K562 (cell line): ENCODE results near the gene GPRIN3. TPM values are rescaled to one million over a fixed set of nuclear protein-coding genes. Genes with fewer than 3 reads are reported as not detected.

Source experiments
- ATAC-seq: fragments of 200-7000 bp; cut with Tn5 transposase; 3 replicates; pipeline ENCODE4 v1.9.1; 2020; ENCODE audit warnings: moderate library complexity
- BruUV-seq: library from RNA; stranded (reverse); fragments of 400-500 nt; replicated peaks from 2 replicates; lab custom pipeline; 2021; lab: Mats Ljungman, UMichigan
- CTCF ChIA-PET: fragments of 300-600 bp; formaldehyde crosslinking; extraction: SDS; loops from one replicate; lab custom pipeline; 2021; ENCODE audit warnings: low intra/inter-chr PET ratio; lab: Yijun Ruan, JAX
- POLR2A ChIA-PET: fragments of 300-600, 350-650 bp; sonication (Branson Sonifier 250); formaldehyde crosslinking; extraction: SDS; loops from one replicate; lab custom pipeline; 2021; ENCODE audit warnings: antibody characterized with exemption, inconsistent platforms; lab: Yijun Ruan, JAX
- DNase-seq, 4 experiments: peaks; one replicate each; pipeline versions ENCODE4 v3.0.0 to v3.0.0-alpha.2; 2011 to 2018; ENCODE audit warnings: low spot score in 3 of 4, mixed read lengths in 3 of 4; ENCODE audit errors: extremely low read depth in 1 of 4
- FAIRE-seq: peaks from 2 replicates; lab custom pipeline; 2011; peaks lifted over from hg19 to GRCh38; lab: Jason Lieb, UNC
- H2AFZ ChIP-seq: 2 replicates; pipeline ENCODE4 v1.6.0; 2011; ENCODE audit warnings: low read depth, low read length, control low read depth, inconsistent platforms
- H3K27ac ChIP-seq: fragments of 200-600 bp; 3 replicates; pipeline ENCODE4 v1.8.0; 2011; ENCODE audit warnings: low read depth, mild to moderate bottlenecking, control low read depth, inconsistent platforms, low read length, moderate library complexity, mixed read lengths; ENCODE audit errors: extremely low read depth
- H3K27me3 ChIP-seq, 2 experiments: fragments of 300-600 bp in 1 of 2; 2 replicates in 1 of 2; 3 replicates in 1 of 2; pipeline versions ENCODE4 v1.6.0 to v1.8.0; 2011; ENCODE audit warnings: inconsistent platforms in 2 of 2, low read length in 2 of 2, mild to moderate bottlenecking in 1 of 2, mixed read lengths in 1 of 2, moderate library complexity in 1 of 2; ENCODE audit not compliant: control insufficient read depth in 2 of 2, insufficient read depth in 2 of 2
- H3K36me3 ChIP-seq: fragments of 300-600 bp; 3 replicates; pipeline ENCODE4 v1.8.0; 2011; ENCODE audit warnings: mild to moderate bottlenecking, low read length, inconsistent platforms; ENCODE audit not compliant: control insufficient read depth, insufficient read depth
- H3K4me1 ChIP-seq, 2 experiments: fragments of 200-600 bp in 1 of 2; replicated peaks in 1 of 2; 2 replicates in 1 of 2; 3 replicates in 1 of 2; pipeline versions ENCODE4 v1.5.1 to v1.8.0; 2011; ENCODE audit warnings: inconsistent platforms in 2 of 2, low read length in 2 of 2, mild to moderate bottlenecking in 1 of 2, mixed read lengths in 1 of 2, moderate library complexity in 1 of 2; ENCODE audit not compliant: control insufficient read depth in 2 of 2, insufficient read depth in 2 of 2
- H3K4me2 ChIP-seq: 2 replicates; pipeline ENCODE4 v1.6.1; 2011; ENCODE audit warnings: low read length, control low read depth, inconsistent platforms, mixed read lengths; ENCODE audit not compliant: insufficient read depth
- H3K4me3 ChIP-seq: fragments of 200-600 bp; sonication (generic), shearing (Covaris generic); 2 replicates; pipeline ENCODE4 v1.5.1; 2016; ENCODE audit warnings: control low read depth, inconsistent platforms
- H3K79me2 ChIP-seq: fragments of 200-600 bp; 3 replicates; pipeline ENCODE4 v1.8.0; 2011; ENCODE audit warnings: low read length, inconsistent platforms; ENCODE audit not compliant: control insufficient read depth, insufficient read depth
- H3K9ac ChIP-seq, 2 experiments: 2 replicates each; pipeline versions ENCODE4 v1.6.0 to v1.6.1; 2011; ENCODE audit warnings: low read depth in 2 of 2, low read length in 2 of 2, control low read depth in 1 of 2, inconsistent platforms in 1 of 2, mild to moderate bottlenecking in 1 of 2, mixed read lengths in 1 of 2; ENCODE audit not compliant: insufficient read depth in 1 of 2
- H3K9me1 ChIP-seq: one replicate; pipeline ENCODE4 v1.6.0; 2011; ENCODE audit warnings: inconsistent platforms, mild to moderate bottlenecking, low read length, moderate library complexity; ENCODE audit not compliant: control insufficient read depth, insufficient read depth
- H3K9me3 ChIP-seq: replicated peaks from 2 replicates; pipeline ENCODE4 v1.5.1; 2011; ENCODE audit warnings: low read depth, low read length, inconsistent platforms; ENCODE audit not compliant: control insufficient read depth, insufficient read depth
- H4K20me1 ChIP-seq: replicated peaks from 2 replicates; pipeline ENCODE4 v1.6.1; 2011; ENCODE audit warnings: low read length, inconsistent platforms, mixed read lengths; ENCODE audit not compliant: control insufficient read depth, insufficient read depth
- ARID1B ChIP-seq: fragments of 450-650 bp; IDR thresholded peaks from 2 replicates; pipeline ENCODE4 v1.6.1; 2016; ENCODE audit warnings: antibody characterized with exemption, mild to moderate bottlenecking, inconsistent platforms
- GABPA ChIP-seq: fragments of 200-800 bp; sonication (Bioruptor generic); conservative IDR thresholded peaks from 2 replicates; pipeline ENCODE4 v1.6.1; 2016; ENCODE audit warnings: low read depth, missing genetic modification characterization, missing compliant biosample characterization
- L3MBTL2 ChIP-seq: fragments of 450-650 bp; IDR thresholded peaks from 2 replicates; pipeline ENCODE4 v1.6.1; 2016; ENCODE audit warnings: mild to moderate bottlenecking, moderate library complexity
- NR2C2 ChIP-seq, 2 experiments: fragments of 200-800 bp in 1 of 2; sonication (Bioruptor generic) in 1 of 2; sonication (generic) in 1 of 2; formaldehyde crosslinking in 1 of 2; IDR thresholded peaks; 2 replicates each; pipeline versions ENCODE4 v1.6.1 to v1.8.0; 2016 to 2022; ENCODE audit warnings: mild to moderate bottlenecking in 1 of 2, missing compliant biosample characterization in 1 of 2, missing genetic modification characterization in 1 of 2, missing genetic modification reagents in 1 of 2
- STAT5B ChIP-seq: fragments of 250-450 bp; sonication (Bioruptor Pico); IDR thresholded peaks from 2 replicates; pipeline ENCODE4 v1.8.0; 2021; ENCODE audit warnings: mild to moderate bottlenecking, inconsistent platforms
- ZNF217 ChIP-seq: sonication (generic); formaldehyde crosslinking; IDR thresholded peaks from 2 replicates; pipeline ENCODE4 v1.8.0; 2022; ENCODE audit warnings: mild to moderate bottlenecking, missing genetic modification reagents
- ZNF311 ChIP-seq: fragments of 250-450 bp; sonication (Bioruptor Pico); IDR thresholded peaks from 2 replicates; pipeline ENCODE4 v1.4.0; 2020; ENCODE audit warnings: mild to moderate bottlenecking, moderate library complexity
- WGBS: fragments of 100-300 bp; shearing (Covaris generic); methylation state at CpG from one replicate; pipeline ENCODE4 v1.1.6; 2016; ENCODE audit warnings: low coverage, mixed read lengths; ENCODE audit not compliant: insufficient coverage; ENCODE audit errors: missing lambda C conversion rate; 5-methylcytosine and 5-hydroxymethylcytosine counted together
- in situ Hi-C: fragments of 300-500 bp; cut with MboI; formaldehyde crosslinking; loops from 4 replicates; pipeline ENCODE4 v1.15.0; 2018; ENCODE audit warnings: inconsistent platforms, mixed read lengths
- intact Hi-C: fragments of 100-400 bp; cut with micrococcal nuclease; formaldehyde crosslinking; loops from 2 replicates; pipeline ENCODE4 v1.14.2; 2022
- polyA plus RNA-seq, 8 experiments: library from polyadenylated mRNA; depleted of rRNA in 4 of 8; stranded (reverse) in 5 of 8; unstranded in 3 of 8; fragments of >200 nt; fragmentation: Nextera tagmentation in 2 of 8; fragmentation: Illumina TruSeq in 1 of 8; extraction: Ambion mirVana in 2 of 8; extraction: Trizol in 1 of 8; gene quantifications; 2 replicates each; pipeline versions ENCODE4 v1.2.1 to v1.2.3, GENCODE V29; 2011 to 2014; ENCODE audit warnings: inconsistent platforms in 1 of 8, missing spikeins in 1 of 8
- total RNA-seq, 7 experiments: library from RNA; depleted of rRNA in 6 of 7; stranded (reverse); fragments of >200 nt in 6 of 7; fragmentation: Illumina TruSeq in 2 of 7; extraction: Trizol in 2 of 7; gene quantifications; 2 replicates each; pipeline versions ENCODE4 v1.2.1 to v1.2.3, GENCODE V29; 2011 to 2021; ENCODE audit warnings: low replicate concordance in 1 of 7
- TF ChIP-seq, protein P1 (sequence below): fragments of 150-350 bp; conservative IDR thresholded peaks from 2 replicates; pipeline ENCODE4 v1.6.1; 2014; ENCODE audit warnings: low read length
- TF ChIP-seq, protein P2 (sequence below): fragments of 450-650 bp; IDR thresholded peaks from 2 replicates; pipeline ENCODE4 v1.6.1; 2014; ENCODE audit warnings: low read depth, mild to moderate bottlenecking, moderate library complexity, borderline replicate concordance
- TF ChIP-seq, protein P3 (sequence below): fragments of 450-650 bp; formaldehyde crosslinking; conservative IDR thresholded peaks from 2 replicates; pipeline ENCODE4 v1.4.0; 2022; ENCODE audit warnings: mild to moderate bottlenecking, missing genetic modification characterization

The GPRIN3 gene
- total and polyA plus RNA-seq, 9 of the 15 experiments (the other 6 are each of a cell fraction or from before 2014, with no cell fraction given) = 0.02 TPM; not detected in 8

DNA sequence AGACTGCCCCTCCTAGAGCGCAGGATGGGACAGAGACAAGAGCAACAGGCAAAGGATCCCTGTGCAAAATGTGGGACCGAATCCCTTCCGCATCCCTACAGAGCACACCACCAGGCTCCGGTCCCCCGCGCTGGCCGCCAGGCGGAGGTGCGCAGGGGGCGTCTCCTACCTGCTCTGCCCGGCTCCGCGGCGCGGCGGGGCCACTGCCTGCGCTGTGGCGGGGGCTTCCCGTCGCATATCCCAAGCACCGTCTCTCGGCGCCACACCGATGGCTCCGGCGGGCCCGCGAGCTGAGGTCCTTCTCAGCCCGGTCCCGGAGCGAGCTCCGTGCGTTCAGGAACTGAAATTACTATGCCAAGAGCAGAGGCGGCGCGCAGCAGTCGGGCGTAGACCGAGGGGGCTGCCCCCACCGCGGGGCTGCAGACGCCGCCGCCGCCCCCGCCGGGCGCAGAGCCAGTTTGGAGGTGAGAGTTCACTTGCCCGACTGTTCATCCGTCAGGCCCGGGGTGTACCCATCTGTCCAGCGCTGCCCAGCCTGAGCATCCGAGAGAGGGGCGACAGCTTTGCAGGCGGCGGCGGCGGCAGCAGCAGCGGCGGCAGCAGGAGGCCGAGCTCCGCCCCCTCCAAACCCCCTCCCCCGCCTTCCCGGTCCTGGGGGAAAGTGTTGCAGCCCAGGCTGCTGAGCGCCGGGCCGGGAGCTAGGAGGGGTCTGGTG is at the start of gene GPRIN3 (continued):
- TF ChIP-seq, protein P1, sequence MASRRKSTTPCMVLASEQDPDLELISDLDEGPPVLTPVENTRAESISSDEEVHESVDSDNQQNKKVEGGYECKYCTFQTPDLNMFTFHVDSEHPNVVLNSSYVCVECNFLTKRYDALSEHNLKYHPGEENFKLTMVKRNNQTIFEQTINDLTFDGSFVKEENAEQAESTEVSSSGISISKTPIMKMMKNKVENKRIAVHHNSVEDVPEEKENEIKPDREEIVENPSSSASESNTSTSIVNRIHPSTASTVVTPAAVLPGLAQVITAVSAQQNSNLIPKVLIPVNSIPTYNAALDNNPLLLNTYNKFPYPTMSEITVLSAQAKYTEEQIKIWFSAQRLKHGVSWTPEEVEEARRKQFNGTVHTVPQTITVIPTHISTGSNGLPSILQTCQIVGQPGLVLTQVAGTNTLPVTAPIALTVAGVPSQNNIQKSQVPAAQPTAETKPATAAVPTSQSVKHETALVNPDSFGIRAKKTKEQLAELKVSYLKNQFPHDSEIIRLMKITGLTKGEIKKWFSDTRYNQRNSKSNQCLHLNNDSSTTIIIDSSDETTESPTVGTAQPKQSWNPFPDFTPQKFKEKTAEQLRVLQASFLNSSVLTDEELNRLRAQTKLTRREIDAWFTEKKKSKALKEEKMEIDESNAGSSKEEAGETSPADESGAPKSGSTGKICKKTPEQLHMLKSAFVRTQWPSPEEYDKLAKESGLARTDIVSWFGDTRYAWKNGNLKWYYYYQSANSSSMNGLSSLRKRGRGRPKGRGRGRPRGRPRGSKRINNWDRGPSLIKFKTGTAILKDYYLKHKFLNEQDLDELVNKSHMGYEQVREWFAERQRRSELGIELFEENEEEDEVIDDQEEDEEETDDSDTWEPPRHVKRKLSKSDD = no peak
- TF ChIP-seq ZNF217 (CRISPR knock-in tag) = no peak
- TF ChIP-seq GABPA (tag) = no peak
- TF ChIP-seq, protein P2, sequence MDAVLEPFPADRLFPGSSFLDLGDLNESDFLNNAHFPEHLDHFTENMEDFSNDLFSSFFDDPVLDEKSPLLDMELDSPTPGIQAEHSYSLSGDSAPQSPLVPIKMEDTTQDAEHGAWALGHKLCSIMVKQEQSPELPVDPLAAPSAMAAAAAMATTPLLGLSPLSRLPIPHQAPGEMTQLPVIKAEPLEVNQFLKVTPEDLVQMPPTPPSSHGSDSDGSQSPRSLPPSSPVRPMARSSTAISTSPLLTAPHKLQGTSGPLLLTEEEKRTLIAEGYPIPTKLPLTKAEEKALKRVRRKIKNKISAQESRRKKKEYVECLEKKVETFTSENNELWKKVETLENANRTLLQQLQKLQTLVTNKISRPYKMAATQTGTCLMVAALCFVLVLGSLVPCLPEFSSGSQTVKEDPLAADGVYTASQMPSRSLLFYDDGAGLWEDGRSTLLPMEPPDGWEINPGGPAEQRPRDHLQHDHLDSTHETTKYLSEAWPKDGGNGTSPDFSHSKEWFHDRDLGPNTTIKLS = no peak
- TF ChIP-seq, all 486 proteins: peak for 0

DNA sequence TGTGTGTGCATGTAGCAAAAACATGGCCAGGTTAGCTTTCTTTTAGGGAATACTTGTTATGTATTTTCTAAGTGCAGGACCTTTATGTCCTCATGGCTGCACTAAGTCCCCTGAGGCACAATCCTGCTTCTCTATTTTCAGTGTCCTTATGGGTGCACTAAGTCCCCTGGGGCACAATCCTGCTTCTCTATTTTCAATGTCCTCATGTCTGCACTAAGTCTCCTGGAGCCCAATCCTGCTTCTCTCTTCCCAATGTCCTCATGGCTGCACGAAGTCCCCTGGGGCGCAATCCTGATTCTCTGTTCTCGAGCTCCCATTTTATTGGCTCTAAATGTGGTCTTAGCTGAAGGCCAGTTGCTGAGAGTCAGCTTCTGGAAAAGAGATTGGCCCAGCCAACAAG is 49.7 kb upstream of the GPRIN3 start:
- in situ Hi-C loops (no loop called here), intact Hi-C loops (no loop called here)
- CTCF ChIA-PET = no interaction called here
- Histone ChIP-seq H3K4me1 (no peaks in the 10 kb centered on the region), H3K9ac (no peak overlapping the region), H3K27me3 (no peaks in the 10 kb centered on the region), H3K4me3 (no peak overlapping the region), H2AFZ (no peak overlapping the region), H3K9me3 (no peaks in the 10 kb centered on the region), H3K9me1 (no peaks in the 10 kb centered on the region), H3K36me3 (no peaks in the 10 kb centered on the region), H3K79me2 (no peaks in the 10 kb centered on the region), H3K27ac (no peak overlapping the region), H4K20me1 (no peaks in the 10 kb centered on the region), H3K4me2 (no peak overlapping the region)
- 0% methylated on average over 3 of the region's 3 CpGs for WGBS
- ATAC-seq = no peak
- DNase-seq = no peak
- FAIRE-seq = no peak
- BruUV-seq = no TSS peak
- TF ChIP-seq STAT5B (CRISPR knock-in tag) = no peak
- no peak for TF ChIP-seq L3MBTL2
- TF ChIP-seq, protein P3, sequence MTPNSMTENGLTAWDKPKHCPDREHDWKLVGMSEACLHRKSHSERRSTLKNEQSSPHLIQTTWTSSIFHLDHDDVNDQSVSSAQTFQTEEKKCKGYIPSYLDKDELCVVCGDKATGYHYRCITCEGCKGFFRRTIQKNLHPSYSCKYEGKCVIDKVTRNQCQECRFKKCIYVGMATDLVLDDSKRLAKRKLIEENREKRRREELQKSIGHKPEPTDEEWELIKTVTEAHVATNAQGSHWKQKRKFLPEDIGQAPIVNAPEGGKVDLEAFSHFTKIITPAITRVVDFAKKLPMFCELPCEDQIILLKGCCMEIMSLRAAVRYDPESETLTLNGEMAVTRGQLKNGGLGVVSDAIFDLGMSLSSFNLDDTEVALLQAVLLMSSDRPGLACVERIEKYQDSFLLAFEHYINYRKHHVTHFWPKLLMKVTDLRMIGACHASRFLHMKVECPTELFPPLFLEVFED (CRISPR knock-in tag) = no peak
- TF ChIP-seq ARID1B = no peak
- TF ChIP-seq NR2C2 (CRISPR knock-in tag; IDR thresholded peaks at IDR 0.05) = no peak
- no peak for TF ChIP-seq NR2C2 (tag; IDR thresholded peaks at IDR 0.05)
- TF ChIP-seq ZNF311 = no peak
- POLR2A ChIA-PET = no interaction called here
